HG03439 (cell line): ENCODE results near the gene GRIN3B.
"Not testable (repeated sequence)": the region's sequence is repeated elsewhere in the genome, so short reads cannot be mapped to it uniquely, and the experiment has no call there.

Source experiments
- ATAC-seq: cut with Tn5 transposase; IDR thresholded peaks from one replicate; pipeline ENCODE4 v1.9.1; 2021; ENCODE audit warnings: mild to moderate bottlenecking, moderate library complexity; ENCODE audit not compliant: unreplicated experiment

Gene GRIN3B, protein sequence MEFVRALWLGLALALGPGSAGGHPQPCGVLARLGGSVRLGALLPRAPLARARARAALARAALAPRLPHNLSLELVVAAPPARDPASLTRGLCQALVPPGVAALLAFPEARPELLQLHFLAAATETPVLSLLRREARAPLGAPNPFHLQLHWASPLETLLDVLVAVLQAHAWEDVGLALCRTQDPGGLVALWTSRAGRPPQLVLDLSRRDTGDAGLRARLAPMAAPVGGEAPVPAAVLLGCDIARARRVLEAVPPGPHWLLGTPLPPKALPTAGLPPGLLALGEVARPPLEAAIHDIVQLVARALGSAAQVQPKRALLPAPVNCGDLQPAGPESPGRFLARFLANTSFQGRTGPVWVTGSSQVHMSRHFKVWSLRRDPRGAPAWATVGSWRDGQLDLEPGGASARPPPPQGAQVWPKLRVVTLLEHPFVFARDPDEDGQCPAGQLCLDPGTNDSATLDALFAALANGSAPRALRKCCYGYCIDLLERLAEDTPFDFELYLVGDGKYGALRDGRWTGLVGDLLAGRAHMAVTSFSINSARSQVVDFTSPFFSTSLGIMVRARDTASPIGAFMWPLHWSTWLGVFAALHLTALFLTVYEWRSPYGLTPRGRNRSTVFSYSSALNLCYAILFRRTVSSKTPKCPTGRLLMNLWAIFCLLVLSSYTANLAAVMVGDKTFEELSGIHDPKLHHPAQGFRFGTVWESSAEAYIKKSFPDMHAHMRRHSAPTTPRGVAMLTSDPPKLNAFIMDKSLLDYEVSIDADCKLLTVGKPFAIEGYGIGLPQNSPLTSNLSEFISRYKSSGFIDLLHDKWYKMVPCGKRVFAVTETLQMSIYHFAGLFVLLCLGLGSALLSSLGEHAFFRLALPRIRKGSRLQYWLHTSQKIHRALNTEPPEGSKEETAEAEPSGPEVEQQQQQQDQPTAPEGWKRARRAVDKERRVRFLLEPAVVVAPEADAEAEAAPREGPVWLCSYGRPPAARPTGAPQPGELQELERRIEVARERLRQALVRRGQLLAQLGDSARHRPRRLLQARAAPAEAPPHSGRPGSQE

DNA sequence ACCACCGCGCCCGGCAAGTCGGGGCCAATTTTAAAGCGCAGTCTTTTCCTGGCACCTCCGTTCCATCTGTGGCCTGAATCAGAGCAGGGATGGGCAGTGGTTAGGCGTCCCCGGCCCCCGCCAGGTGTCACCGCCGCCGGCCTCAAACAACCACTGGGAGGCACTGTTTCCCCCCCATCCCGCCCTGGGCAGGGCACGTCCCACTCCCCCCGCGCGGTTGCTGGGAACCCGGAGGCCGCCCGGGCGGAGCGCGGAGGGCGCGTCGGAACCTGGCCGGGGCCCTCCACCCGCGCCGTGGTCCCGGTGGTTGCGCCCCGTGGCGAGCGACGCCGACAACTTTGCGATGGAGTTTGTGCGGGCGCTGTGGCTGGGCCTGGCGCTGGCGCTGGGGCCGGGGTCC, at the start of gene GRIN3B:
TSS of gene GRIN3B (plus strand) at position 325 of the 400 bp plus-strand sequence. CDS start at position 344, 19 bp downstream.
- no peak for ATAC-seq

DNA sequence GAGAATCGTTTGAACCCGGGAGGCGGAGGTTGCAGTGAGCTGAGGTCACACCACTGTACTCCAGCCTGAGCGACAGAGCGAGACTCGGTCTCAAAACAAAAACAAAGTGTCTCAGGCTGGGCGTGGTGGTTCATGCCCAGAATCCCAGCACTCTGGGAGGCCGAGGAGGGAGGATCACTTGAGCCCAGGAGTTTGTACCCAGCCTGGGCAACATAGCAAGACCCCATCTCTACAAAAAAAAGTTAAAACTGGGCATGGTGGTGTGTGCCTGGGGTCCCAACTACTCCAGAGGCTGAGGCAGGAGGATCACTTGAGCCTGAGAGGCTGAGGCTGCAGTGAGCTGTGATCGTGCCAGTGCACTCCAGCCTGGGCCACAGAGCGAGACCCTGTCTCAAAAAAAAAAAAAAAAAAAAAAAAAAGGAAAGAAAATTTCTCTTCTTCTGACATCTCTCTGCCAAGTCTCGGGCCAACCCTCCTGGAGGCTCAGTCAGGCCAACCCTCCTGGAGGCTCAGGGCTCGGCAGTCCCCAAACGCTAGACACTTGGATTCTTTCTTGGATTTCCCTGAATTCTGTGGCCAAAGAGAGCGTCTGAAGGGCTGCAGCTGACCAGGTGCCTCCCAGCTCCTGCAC, 48.1 kb upstream of the GRIN3B start:
- ATAC-seq: no peak

DNA sequence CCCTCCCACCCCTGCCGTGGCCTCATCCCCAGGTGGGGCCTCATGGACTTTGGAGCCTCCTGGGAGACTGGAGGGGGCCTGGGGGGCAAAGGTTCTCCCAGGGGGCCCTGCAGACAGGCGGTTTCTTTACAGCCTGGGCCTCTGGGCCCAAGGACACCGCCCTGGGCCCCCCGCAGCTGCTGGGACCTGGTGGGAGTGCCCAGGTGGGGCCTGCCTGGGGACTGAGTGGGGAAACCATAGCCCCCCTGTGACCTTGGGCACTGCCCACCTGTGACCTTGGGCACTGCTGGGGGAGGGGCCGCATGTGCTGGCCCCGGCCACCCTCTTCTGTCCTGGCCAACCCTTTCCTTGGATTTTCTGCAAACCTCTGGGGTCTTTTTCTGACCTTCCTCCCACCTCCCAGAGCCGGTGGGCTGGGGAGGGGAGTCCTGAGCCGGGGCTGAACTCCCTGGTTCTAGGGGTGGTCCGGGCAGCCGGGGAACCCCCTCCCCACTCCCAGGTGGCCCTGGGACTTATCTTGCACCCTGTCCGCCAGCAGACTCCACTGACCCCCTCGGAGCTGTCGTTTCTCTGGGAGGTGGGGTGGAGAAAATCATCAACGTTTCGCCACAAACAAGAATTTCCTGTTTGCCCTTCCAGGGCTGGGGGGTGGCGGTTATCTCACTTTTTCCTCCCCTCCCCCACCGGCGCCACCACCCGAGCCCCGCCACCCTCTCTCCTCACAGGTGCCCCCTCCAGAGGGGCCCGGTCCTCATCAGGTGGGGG, 47.4 kb upstream of the GRIN3B start:
- no peak for ATAC-seq

DNA sequence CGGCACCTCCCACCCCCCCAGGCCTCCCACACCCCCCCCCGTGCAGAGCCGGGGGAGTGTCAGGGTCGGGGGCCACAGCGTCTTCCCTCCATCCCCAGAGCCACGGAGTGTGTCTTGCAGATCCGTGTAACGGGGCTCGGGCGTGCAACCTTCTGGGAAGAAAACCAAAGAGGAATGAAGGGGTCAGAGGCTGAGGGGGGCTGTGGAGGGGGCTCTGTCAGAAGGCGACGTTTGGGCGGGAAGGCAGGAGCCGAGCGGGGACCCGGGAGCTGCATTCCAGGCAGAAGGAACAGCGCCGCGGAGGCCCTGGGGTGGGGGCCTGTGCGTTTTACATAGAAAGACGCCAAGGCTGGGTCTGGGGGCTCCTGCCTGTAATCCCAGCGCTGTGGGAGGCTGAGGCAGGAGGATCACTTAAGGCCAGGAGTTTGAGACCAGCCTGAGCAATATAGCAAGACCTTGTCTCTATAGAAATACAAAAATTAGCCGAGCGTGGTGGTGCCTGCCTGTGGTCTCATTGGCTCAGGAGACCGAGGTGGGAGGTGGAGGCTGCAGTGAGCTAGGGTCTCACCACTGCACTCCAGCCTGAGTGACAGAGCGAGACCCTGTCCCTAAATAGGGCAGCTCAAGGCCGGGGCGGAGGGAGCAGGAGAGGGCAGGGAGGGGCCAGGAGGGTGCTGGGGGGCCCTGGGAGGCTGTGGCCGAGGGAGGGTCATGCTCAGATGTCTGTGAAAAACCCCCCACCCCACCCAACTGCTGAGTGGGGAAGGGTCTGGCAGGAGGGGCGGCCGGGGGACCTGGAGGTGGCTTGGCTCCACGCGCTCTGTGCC, 46.6 kb upstream of the GRIN3B start:
- ATAC-seq: no peak

DNA sequence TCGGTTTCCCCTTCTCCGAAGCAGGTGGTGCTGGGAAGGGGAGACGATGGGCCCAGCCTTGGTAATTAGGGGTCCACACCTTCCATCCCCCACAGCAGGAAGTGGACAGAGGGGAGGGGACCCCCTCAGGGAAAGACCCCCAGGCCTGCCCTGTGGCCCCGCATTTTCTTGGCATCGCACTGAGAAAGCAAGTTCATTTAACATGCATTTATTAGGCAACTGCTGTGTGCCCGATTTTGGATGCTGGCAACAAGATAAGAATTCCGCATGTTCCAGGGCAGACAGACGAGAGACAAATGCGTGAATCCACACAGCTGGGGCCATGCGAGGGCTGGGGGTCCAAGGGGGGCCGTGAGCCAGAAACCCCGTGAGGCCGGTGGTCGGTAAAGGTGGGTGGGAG, 45.9 kb upstream of the GRIN3B start:
- no peak for ATAC-seq

DNA sequence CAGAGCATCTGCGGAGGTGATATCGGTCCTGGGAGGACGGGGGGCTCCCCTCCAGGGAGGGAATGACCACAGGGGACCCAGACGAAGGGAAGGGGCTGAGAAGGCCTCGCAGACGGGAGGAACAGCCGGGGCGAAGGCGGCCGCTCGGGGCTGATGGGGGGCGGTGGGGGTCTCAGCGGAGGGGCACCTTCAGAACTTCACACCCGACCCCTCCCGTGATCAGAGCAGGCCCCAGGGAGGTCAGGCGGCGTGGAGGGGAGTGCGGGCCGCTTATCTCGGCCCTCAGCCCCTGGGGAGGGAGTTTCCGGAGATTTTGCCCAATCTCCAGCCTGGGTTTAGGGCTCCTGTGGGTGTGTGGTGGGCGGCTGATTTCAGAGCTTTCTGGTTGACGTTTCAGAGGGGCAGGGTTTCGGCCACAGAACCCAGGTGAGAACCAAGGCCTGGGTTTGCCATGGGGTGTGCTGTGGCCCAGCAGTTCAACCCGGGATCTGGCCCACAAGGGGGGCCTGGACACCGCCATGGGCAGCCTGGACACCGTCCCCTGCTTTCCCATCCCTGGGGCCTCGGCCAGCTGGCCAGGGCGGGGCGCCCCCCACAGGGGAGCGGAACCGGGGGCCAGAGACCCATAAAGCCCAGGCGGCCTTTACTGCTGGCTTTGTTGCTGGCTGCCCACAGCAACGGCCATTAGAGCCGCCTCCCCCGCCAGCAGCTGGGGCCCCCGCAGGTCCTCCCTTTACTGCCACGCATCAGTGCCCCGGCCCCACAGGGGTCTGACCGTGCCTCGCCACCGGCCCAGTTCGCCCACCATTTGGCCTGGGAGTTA, 45.3 kb upstream of the GRIN3B start:
- peak; percentile 54 for ATAC-seq

DNA sequence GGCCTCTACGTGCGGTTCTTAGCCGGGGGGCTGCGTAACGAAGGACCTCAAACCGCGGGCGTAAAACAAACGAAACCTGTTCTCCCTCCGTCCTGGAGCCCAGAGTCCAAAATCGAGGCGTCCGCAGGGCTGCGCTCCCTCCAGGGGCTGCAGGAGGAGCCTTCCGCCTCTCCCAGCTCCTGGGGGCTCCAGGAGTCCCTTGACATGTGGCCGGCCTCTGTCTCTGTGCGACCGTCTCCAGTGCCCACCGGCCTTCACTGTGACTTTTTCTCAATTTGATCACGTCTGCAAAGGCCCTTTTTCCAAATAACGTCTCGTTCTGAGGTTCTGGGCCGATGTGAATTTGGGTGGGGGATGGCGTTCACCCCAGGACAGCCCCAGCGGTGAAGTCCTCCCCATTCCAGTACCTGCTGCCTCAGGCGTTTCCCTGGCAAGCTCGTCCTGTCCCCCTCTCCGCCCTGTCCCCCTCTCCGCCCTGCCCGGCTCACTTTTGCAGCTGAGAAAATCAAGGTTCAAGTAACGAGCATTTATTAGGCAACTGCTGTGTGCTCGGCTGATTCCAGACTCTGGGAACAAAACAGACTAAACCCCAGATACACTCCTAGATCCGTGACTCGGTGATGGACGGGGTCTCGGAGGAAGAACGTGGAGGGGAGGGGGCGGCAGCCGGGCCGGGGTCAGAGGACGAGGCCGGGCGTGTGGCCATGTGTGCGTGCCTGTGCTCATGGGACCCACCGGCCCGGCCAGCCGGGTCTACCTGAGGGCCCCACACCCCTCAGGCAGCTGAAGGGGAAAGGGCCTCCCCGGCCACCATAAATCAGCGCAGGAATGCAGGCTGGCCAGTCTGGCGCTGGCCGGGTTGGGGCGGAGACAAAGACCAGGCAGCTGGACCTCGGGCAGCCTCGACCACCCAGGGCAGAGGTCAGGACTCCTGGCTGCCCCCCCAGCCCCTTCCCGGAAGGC, 44.1 kb upstream of the GRIN3B start:
- ATAC-seq: no peak

DNA sequence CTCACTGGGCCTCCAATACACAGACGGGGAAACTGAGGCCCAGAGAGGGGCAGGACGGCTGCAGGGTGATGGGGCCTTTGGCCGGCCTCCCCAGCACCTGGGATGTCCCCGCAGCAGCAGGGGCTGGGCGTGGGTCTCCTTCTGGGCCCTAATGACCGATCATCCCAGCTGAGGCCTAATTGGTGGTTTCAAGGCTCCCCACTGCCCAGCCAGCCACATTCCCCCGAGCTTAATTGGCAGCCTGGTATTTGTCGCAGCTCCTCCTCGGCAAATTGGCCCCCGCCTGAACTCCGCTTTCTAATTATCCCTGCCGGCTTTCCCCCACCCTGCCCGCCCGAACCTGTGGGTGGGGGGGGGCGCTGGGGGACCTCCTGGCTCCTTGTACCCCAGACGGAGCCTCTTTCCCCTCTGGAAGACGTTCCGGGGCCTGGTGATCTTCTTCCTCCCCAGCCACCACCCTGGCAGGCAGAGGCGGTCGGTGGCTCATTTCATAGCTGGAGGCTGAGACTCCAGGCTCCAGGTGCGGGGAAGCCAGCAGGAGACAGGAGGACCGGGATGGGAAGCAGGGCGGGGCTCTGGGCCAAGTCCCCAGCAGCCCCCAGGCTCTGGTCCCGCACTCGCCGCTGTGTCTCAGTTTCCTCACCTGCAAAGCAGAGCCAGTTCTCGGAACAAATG, 43.3 kb upstream of the GRIN3B start:
- no peak for ATAC-seq

DNA sequence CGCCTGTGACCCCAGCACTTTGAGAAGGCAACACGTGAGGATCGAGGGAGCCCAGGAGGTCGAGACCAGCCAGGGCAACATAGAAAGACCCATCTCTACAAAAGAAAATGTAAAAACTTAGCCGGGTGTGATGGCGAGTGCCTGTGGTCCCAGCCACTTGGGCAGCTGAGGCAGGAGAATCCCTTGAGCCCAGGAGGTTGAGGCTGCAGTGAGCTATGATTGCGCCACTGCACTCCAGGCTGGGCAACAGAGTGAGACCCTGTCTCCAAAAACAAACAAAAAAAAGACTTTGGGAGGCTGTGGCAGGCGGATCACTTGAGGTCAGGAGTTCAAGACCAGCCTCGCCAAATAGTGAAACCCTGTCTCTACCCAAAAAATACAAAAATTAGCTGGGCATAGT, 42.6 kb upstream of the GRIN3B start:
- not testable (repeated sequence) for ATAC-seq

DNA sequence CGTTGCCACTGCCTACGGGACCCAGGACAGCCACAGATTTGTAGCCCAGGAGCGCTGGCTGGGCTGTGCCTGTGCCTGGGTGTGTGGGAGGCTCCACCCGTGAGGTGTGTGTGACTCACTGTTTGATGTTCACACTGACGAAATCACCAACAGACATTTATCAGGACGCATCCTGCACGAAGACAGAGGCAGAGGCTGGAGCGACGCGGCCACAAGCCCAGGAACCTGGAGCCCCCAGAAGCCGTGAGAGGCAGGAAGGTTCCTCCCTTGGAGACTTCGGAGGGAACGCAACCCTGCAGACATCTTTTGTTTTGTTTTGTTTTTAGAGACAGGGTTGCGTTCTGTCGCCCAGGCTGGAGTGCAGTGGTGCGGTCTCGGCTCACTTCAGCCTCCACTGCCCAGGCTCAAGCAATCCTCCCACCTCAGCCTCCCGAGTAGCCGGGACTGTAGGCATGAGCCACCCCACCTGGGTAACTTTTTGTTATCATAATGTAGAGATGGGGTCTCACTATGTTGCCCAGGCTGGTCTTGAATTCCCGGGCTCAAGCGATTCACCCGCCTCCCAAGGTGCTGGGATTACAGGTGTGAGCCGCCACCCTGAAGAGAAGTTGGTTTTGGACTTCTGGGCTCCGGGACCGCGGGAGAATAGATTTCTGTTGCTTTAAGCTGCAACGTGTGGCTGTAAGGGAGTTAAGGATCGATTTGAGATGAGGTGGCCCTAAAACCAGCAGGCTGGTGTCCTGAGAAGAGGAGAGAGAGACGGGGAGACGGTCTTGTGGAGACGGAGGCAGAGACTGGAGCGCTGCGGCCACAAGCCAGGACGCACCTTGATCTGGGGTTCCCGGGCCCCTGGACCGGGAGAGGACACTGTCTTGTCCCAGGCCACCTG, 41.0 kb upstream of the GRIN3B start:
- no peak for ATAC-seq

DNA sequence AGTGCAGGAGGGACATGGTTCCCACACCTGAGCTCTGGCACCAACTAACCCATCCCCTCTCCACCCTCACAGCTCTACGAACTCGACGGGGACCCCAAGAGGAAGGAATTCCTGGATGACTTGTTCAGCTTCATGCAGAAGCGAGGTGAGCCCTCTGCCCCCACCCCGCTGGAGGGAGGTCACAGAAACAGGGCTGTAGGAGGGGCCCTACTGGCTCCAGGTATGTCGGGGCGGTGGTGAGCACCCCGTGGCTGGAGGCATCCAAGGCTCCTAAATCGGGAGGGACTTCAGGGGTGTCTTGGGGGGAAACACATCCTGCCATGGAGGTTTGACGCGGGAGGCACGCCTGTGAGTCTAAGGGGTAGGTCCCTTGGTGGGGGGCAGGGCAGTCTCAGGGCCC, 40.2 kb upstream of the GRIN3B start:
- ATAC-seq: no peak

DNA sequence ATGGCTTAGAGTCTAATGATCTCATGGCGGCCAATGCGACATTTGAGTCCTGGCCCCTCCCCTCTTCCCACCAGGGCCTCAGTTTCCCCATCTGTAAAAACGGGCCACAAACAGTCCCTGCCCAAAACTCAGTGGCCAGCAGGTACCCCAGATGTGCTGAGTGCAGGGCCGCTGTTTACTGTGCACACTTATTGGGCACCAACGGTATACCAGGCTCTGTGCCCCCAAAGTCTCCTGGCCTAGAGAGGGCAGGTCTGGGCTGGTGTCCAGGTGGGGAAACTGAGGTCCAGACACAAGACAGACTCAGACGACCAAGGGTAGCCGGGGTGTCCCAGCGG, 39.6 kb upstream of the GRIN3B start:
- ATAC-seq: no peak

DNA sequence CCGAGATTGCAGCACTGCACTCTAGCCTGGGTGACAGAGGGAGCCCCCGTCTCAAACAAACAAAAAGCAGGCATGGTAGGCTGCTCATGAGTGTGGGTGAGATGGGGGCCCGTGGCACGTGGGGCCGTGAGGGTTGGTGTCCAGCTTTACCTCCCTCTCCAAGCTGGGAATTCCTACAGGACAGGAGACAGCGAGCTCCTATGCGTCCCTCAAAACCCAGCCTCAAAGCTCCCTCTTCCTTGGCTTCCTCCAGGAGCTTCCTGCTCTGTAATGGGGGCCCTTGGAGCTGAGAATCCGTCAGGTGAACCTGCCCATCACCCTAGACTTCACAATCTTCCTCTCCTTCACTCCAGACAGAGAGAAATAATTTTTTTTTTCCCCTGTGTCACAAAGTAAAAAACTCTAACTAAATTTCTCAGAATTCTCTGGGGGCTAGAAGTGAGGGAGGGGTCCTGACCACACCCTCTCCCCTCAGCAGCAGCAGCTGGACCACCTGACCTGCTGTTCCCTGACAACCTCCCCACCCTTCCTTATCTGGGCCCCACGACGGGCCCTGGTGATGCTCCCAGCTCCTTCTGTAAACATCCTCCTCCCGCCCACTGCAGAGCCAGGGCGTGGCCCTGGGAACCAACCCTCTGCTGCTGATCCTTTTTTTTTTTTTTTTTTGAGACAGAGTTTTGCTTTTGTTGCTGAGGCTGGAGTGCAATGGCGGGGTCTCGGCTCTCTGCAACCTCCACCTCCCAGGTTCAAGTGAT, 38.2 kb upstream of the GRIN3B start:
- ATAC-seq: no peak

DNA sequence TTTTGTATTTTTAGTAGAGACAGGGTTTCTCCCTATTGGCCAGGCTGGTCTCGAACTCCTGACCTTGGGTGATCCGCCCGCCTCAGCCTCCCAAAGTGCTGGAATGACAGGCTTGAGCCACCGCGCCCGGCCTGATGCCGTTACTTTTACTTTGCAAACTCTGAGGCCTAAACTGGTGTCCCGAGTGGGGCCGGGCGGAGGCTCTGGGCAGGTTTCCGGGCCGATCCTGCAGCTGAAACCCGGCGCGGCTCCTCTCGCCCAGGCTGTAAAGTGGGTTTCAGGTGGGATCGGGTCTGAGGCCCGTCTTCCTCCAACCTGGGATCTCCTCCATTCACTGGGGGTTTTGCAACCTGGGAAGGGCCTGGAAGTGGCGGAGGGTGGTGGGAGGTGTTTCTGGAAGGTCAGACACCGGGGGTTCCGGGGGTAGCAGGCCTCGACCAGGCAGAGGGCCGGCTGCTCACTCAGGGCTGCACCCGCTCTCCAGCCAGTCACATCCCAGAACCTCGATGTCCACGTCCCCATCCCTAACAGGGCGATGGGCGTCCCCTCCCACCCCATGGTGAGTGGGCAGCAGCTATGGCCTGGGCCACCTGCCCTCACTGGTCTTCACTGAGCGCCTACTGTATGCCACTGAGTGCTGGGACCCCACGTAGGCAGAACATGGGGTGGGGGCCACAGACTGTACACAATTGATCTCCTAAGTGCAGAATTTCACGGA, 37.4 kb upstream of the GRIN3B start:
- no peak for ATAC-seq

DNA sequence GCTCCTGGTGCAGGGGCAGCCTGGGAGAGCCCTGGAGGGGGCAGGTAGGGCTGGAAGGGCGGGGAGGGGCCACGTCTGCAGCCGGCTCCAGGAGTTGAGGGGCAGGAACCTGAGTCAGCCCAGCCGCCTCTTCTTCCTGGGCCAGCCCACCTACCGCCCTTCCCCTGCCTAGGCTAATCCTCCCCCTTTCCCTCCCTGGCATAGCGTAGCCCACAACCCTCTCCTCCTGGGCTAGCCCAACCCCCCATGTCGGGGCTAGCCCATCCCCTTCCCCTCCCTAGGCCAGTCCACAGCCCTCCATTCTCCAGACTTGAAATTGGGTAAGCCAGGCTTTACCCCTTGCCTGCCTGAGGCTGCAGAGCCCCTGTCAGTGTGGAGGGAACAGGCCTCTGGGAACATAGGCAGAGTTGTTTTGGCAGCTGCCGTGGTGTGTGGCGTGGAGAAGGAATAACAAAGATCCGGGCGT, 36.7 kb upstream of the GRIN3B start:
- no peak for ATAC-seq
